Right atrium auricular region (tissue), 2 donors: Measurements from ENCODE around the gene NCOR2. TPM values are rescaled to one million over a fixed set of nuclear protein-coding genes. Genes with fewer than 3 reads are reported as not detected.
A peak's percentile ranks its signal among the peaks of the same experiment; 100 is the strongest.

ENCODE experiments used
- DNase-seq: peaks from one replicate; pipeline ENCODE4 v3.0.0-alpha.2; 2019; ENCODE audit warnings: low spot score
- H3K27ac ChIP-seq, 2 donors: fragments of 200-600 bp; sonication (generic); 1 replicate in 1 of 2; 2 replicates in 1 of 2; pipeline ENCODE4 v1.5.1; 2016 to 2019
- H3K27me3 ChIP-seq, 2 donors: fragments of 200-600 bp; sonication (generic); one replicate each; pipeline versions ENCODE4 v1.5.1 to v1.6.0; 2017 to 2019
- H3K36me3 ChIP-seq: fragments of 200-600 bp; sonication (generic); one replicate; pipeline ENCODE4 v1.5.1; 2016
- H3K4me1 ChIP-seq, 2 donors: fragments of 200-600 bp; sonication (generic); one replicate each; pipeline versions ENCODE4 v1.5.1 to v1.6.0; 2017 to 2019
- H3K4me3 ChIP-seq, 2 donors: fragments of 200-600 bp; sonication (generic); 1 replicate in 1 of 2; 2 replicates in 1 of 2; pipeline ENCODE4 v1.5.1; 2017 to 2019; ENCODE audit warnings: mild to moderate bottlenecking in 1 of 2, moderate library complexity in 1 of 2
- H3K9me3 ChIP-seq, 2 donors: fragments of 200-600 bp; sonication (generic); one replicate each; pipeline ENCODE4 v1.5.1; 2019
- CTCF ChIP-seq, 2 donors: fragments of 200-600 bp; sonication (generic); IDR thresholded peaks; one replicate each; pipeline ENCODE4 v1.5.1; 2019; ENCODE audit warnings: antibody characterized with exemption in 2 of 2
- total RNA-seq, 2 donors: library from RNA; depleted of rRNA; stranded (reverse); fragments of >200 nt; gene quantifications; one replicate each; pipeline ENCODE4 v1.1.0, GENCODE V29; 2016

The NCOR2 gene
- 100 to 1,000 TPM in 1 of 2 donors, 10 to 100 TPM in 1; 62.9 to 104 TPM for total RNA-seq

- peaks cover 0 to 61% of the 10 kb centered on the region in 2 donors for H3K4me1 ChIP-seq
- no peak for TF ChIP-seq CTCF (IDR thresholded peaks at IDR 0.05)
- no peaks in the 10 kb centered on the region for H3K27me3 ChIP-seq
- H3K9me3 ChIP-seq, result no peaks in the 10 kb centered on the region
- H3K36me3 ChIP-seq, result no peaks in the 10 kb centered on the region
- no peak for DNase-seq
- H3K27ac ChIP-seq, result peak within 1 kb of the TSS; percentile 99 to 100
- peak within 1 kb of the TSS; percentile 97 to 98 for H3K4me3 ChIP-seq
Observed at GRCh38 chr12:124566997-124567672, at the start of gene NCOR2. Gene NCOR2 (minus strand): TSS chr12:124567612. CDS start chr12:124495251, 72,361 bp downstream.

GRCh38 chr12:124616394-124617221 lies 49.2 kb upstream of the NCOR2 start:
- Histone ChIP-seq H3K4me1 (peaks cover 0 to 7% of the 10 kb centered on the region in 2 donors), H3K36me3 (no peaks in the 10 kb centered on the region), H3K27me3 (no peaks in the 10 kb centered on the region), H3K27ac (no peak overlapping the region), H3K4me3 (no peak overlapping the region), H3K9me3 (no peaks in the 10 kb centered on the region)
- DNase-seq, result no peak
- TF ChIP-seq CTCF (IDR thresholded peaks at IDR 0.05), result no peak

- Histone ChIP-seq H3K27ac (no peak overlapping the region), H3K36me3 (no peaks in the 10 kb centered on the region), H3K4me1 (peaks cover 0 to 4% of the 10 kb centered on the region in 2 donors), H3K9me3 (no peaks in the 10 kb centered on the region), H3K27me3 (no peaks in the 10 kb centered on the region), H3K4me3 (no peak overlapping the region)
- no peak for DNase-seq
- TF ChIP-seq CTCF (IDR thresholded peaks at IDR 0.05), result no peak
Observed at GRCh38 chr12:124614512-124615292, 47.3 kb upstream of the NCOR2 start.

DNA sequence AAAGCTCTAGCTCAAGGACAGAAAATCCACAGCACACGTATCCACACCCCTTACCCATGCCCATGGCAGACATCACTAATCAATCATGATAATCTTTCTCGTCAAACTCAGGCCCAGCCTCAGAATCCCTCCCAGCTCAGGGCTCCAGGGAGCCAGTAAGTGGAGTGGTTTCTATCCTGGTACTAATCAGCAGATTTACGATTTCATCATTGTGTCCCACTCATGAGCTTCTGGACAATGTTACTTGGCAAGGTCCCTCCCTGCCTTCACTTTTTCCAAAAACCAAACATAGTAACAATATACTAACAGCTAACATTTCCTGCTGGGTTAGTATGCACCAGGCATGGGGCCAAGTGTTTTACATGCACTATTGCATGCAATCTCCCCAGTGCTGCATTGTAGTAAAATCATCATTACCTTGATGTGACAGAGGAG lies 45.8 kb upstream of the NCOR2 start:
- H3K36me3 ChIP-seq, result no peaks in the 10 kb centered on the region
- DNase-seq, result no peak
- no peaks in the 10 kb centered on the region for H3K27me3 ChIP-seq
- H3K9me3 ChIP-seq, result no peaks in the 10 kb centered on the region
- H3K27ac ChIP-seq, result no peak overlapping the region
- no peak for TF ChIP-seq CTCF (IDR thresholded peaks at IDR 0.05)
- H3K4me3 ChIP-seq, result no peak overlapping the region
- H3K4me1 ChIP-seq, result peaks cover 0 to 18% of the 10 kb centered on the region in 2 donors

DNA sequence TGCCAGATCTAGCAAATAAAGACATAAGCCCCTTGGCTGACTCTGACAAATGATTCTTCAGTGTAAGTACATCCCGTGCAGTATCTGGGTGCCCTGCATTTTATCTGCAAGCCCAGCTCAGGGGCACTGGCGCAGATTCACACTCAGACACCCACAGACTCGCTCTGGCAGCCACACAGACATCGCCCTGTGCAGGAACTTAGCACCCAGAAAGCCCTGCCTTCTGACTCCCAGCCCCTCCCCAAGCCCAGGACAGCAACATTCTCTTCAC lies 44.9 kb upstream of the NCOR2 start:
- peaks cover 0 to 18% of the 10 kb centered on the region in 2 donors for H3K4me1 ChIP-seq
- no peak for TF ChIP-seq CTCF (IDR thresholded peaks at IDR 0.05)
- H3K4me3 ChIP-seq, result no peak overlapping the region
- DNase-seq, result no peak
- no peak overlapping the region for H3K27ac ChIP-seq
- H3K36me3 ChIP-seq, result no peaks in the 10 kb centered on the region
- H3K9me3 ChIP-seq, result no peaks in the 10 kb centered on the region
- H3K27me3 ChIP-seq, result no peaks in the 10 kb centered on the region
